Muscle layer of colon (tissue), 2 donors: ENCODE measurements around the gene TCFL5.

ENCODE experiments used
- H3K27ac ChIP-seq: one replicate; pipeline ENCODE4 v1.7.0; 2013; ENCODE audit warnings: low read depth, mild to moderate bottlenecking, low read length, moderate library complexity
- H3K27me3 ChIP-seq, 2 donors: one replicate each; pipeline ENCODE4 v1.7.0; 2013; ENCODE audit warnings: low read length in 2 of 2, mild to moderate bottlenecking in 2 of 2; ENCODE audit not compliant: insufficient read depth in 2 of 2, control insufficient read depth in 1 of 2
- H3K36me3 ChIP-seq: one replicate; pipeline ENCODE4 v1.7.0; 2013; ENCODE audit warnings: mild to moderate bottlenecking, low read length; ENCODE audit not compliant: insufficient read depth
- H3K4me1 ChIP-seq: one replicate; pipeline ENCODE4 v1.7.0; 2013; ENCODE audit warnings: mild to moderate bottlenecking, low read length; ENCODE audit not compliant: insufficient read depth
- H3K4me3 ChIP-seq, 2 donors: one replicate each; pipeline ENCODE4 v1.7.0; 2013; ENCODE audit warnings: low read length in 2 of 2, low read depth in 1 of 2, mild to moderate bottlenecking in 1 of 2, moderate library complexity in 1 of 2
- H3K9ac ChIP-seq: one replicate; pipeline ENCODE4 v1.7.0; 2013; ENCODE audit warnings: low read length
- H3K9me3 ChIP-seq: one replicate; pipeline ENCODE4 v1.7.0; 2013; ENCODE audit warnings: mild to moderate bottlenecking, low read length
- donor health status: abdominal sarcoma.
- donor health status: Adenocarcinoma of cecum.

TCFL5 gene

DNA sequence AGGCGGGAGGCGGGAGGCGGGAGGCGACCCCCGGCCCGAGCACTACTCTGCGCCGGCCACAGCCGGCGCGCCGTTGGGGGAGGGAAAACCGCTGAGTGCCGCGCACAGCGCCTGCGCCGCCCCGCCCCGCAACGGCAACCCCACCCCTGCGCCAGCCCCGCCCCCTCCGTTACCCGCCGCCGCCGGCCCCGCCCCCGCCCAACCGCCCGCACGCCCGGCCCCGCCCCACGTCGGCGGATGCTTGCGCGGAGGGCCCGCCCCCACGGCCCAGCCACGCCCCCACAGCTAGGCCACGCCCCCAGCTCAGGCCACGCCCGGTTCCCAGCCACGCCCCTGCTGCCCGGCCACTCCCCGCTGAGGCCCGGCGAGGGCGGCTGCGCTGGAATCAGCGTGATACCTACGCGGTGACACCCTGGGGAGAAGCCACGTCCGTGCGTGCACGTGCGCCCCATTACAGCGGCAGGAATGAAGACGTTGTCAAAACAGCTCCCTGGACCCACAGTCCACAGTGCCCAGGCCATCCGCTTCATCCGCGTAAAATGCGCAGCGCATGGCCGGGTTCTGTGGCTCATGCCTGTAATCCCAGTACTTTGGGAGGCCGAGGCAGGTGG lies at the start of gene TCFL5:
Gene TCFL5 (minus strand): TSS at position 97 of the 611 bp plus-strand sequence. CDS start 152 bp downstream, outside the sequence.
- H3K9ac ChIP-seq: no peak within 1 kb of the TSS
- peaks cover 15% of the 10 kb centered on the region for H3K4me1 ChIP-seq
- H3K27ac ChIP-seq: no peak within 1 kb of the TSS
- peaks cover 8% of the 10 kb centered on the region for H3K36me3 ChIP-seq
- peak within 1 kb of the TSS in 1 of 2 donors; percentile 41 for H3K4me3 ChIP-seq
- H3K27me3 ChIP-seq: peaks cover 0 to 5% of the 10 kb centered on the region in 2 donors
- H3K9me3 ChIP-seq: no peaks in the 10 kb centered on the region

DNA sequence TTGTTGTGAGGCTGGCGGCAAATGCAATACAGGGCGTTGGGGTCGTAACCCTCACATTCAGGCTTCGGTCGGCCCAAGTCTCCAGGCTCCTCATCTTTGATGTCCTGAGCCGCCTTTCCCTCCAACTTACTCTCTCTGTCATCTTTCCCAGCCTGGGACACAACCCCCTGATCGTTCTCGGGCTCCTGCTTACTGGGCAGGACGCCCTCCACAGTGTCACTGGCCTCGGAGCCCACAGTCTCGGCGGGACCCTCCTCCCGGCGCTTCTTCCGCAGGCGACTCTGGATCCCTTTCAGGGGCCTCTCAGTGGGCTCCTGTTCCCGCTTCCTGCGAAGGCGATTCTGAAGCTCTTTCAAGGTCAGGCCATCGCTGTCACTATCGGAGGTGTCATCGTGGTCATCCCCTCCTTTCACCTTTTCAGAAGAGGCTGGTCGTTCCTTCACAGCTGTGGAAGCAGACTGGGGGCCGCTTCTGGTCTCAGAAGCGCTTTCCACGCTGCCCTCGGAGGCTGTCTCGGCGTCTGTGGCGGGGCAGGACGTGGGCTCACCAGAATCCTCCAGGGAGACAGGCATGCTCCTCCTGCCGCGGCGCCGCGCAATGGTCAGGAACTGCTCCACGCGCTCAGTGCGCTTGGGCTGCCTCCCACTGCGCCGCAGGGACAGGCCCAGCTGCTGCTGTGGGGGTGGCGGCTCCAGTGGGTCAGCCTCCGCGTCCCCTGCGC lies 49.3 kb upstream of the TCFL5 start:
- Histone ChIP-seq H3K27ac (no peak overlapping the region), H3K4me3 (no peak overlapping the region), H3K9me3 (no peaks in the 10 kb centered on the region), H3K4me1 (peaks cover 27% of the 10 kb centered on the region), H3K9ac (no peak overlapping the region), H3K36me3 (peaks cover 70% of the 10 kb centered on the region), H3K27me3 (no peaks in the 10 kb centered on the region)

DNA sequence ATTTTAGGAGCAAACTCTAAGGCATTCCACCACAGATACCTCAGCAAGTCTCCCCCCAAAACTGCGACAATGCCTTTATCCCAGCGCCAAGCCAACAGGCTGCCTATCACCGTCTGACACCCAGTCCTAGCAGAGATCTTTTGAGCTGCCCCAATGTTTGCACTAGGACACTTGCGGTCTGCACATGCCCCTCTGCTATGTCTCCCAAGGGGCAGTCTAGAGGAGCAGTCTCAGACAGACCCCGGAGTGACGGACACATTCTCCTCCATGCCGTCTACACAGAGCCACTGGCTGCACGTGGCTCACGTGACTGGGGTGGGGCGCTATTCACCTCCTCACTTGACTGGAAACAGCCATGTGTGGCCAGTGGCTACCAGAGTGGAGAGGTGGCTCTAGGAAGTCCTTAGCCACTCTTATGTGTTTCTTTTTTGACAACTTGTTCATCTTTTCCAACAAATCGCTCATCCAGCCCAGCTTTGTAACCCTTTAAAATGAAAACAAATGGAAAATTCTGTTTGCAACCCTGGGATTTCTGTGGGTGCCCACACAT lies 48.7 kb upstream of the TCFL5 start:
- peaks cover 20% of the 10 kb centered on the region for H3K4me1 ChIP-seq
- no peak overlapping the region for H3K27ac ChIP-seq
- peaks cover 77% of the 10 kb centered on the region for H3K36me3 ChIP-seq

DNA sequence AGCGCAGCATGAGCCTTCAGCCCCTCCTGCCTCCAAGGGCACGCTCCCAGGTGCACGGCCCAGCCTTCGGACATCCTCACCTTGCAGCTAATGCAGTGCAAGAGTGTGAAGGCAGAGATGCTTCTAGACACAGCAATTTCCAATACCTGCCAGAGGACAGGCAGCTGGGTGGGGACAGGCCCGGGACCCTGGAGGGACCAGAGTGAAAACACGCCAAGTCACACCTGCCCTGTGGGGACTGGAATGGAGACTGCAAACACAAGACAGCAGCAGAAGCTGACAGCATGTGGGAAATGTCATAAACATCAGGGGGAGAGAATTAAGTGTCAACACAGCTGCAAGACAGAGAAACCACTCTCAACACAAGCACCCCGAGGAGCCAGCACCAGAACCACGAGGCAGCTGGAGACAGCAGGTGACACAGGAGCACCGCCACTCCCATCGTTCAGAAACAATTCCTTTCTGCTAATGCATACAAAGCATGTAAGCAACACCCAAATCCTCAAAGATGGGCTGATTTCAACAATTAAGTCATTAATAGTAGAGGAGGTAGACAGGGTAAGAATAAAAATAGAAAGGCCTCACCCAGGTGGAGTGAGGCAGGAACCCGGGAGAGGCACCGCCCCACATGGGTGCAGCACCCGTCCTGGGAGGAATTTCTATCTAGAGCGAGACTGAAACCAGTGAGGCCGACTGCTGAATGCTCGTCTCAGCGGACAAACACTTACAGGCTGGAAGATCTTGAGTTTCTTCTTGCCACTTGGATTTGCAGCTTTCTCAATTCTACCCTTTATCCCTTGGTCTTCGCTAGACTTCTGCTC lies 47.6 kb upstream of the TCFL5 start:
- Histone ChIP-seq H3K4me3 (no peak overlapping the region), H3K36me3 (peaks cover 86% of the 10 kb centered on the region), H3K4me1 (peaks cover 11% of the 10 kb centered on the region), H3K27ac (no peak overlapping the region), H3K9ac (no peak overlapping the region), H3K27me3 (no peaks in the 10 kb centered on the region), H3K9me3 (no peaks in the 10 kb centered on the region)

More for the DNA sequence above, 48.7 kb upstream of the TCFL5 start:
- Histone ChIP-seq H3K9ac (no peak overlapping the region), H3K27me3 (no peaks in the 10 kb centered on the region), H3K9me3 (no peaks in the 10 kb centered on the region), H3K4me3 (no peak overlapping the region)

DNA sequence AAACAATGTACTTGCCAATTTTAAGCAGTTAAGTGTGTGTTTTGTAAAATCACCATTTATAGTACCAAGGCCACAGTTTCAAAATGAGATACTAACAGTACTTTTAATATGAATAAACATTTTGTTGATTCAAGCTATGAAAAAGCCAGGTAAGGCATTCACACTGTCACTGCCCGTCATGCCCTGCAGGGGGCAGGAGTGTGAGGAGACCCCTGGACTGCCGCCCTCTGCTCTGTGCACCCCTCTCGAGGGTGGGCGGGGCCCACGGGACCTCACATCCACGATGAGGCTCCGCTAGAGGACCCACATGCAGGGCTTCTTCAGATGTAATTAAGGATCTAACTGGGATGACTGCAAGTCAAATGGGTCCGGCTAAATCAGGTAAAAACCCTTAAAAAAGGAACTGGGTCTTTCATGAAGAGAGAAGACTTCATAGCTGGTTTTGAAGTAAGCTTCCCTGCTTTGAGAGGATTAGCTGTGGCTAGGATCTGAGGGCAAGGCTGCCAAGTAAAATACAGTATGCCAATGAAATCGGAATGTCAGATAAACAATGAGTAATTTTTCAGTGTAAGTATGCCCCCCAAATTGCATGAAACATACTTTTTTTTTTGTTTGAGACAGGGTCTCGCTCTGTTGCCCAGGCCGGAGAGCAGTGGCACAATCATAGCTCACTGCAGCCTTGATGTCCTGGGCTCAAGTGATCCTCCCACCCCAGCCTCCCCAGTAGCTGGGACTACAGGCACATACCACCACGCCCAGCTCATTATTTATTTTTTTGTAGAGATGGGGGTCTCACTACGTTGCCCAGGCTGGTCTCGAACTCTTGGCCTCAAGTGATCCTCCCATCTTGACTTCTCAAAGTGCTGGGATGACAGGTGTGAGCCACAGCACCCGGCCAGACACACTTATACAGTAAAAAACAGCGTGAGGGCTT lies 46.0 kb upstream of the TCFL5 start:
- Histone ChIP-seq H3K36me3 (peaks cover 94% of the 10 kb centered on the region), H3K27me3 (no peaks in the 10 kb centered on the region), H3K9ac (no peak overlapping the region), H3K9me3 (no peaks in the 10 kb centered on the region), H3K4me1 (no peaks in the 10 kb centered on the region), H3K4me3 (no peak overlapping the region), H3K27ac (no peak overlapping the region)

DNA sequence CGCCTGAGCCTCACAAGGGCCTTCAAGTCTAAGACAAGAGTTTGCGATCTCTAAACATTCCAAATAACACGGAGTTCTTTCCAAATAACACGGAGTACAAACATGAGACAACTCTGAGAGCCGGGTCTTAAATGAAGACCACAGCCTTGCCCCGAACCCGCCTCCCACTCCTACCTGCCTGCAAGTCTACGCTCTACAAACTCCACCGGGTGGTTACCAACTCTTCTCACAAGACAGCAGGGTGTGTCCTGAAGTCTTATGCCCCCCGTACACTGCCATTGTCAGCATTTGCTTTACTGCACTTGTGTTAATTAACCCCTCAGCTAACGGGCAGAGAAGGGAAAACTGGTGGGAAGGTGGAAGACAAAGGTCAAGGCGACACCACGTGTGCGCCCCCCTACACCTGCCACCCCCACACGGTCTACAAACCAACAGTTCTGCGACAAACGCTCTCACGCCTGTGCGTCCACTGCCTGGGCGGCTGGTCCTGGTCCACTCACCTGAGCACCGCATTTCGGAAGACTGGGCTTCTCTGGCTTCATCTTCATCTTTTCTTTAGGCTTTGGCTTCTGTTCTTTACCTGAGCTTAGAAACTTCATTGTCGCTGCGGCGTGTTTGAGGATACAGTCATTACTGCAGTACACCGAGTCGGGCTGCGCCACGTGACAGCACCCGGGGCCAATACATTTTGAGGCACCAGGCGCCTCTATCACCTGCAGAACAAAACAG lies 45.2 kb upstream of the TCFL5 start:
- H3K4me1 ChIP-seq: no peaks in the 10 kb centered on the region
- no peaks in the 10 kb centered on the region for H3K27me3 ChIP-seq
- H3K9me3 ChIP-seq: no peaks in the 10 kb centered on the region
- H3K27ac ChIP-seq: no peak overlapping the region
- peaks cover 98% of the 10 kb centered on the region for H3K36me3 ChIP-seq
- H3K9ac ChIP-seq: no peak overlapping the region
- no peak overlapping the region for H3K4me3 ChIP-seq

DNA sequence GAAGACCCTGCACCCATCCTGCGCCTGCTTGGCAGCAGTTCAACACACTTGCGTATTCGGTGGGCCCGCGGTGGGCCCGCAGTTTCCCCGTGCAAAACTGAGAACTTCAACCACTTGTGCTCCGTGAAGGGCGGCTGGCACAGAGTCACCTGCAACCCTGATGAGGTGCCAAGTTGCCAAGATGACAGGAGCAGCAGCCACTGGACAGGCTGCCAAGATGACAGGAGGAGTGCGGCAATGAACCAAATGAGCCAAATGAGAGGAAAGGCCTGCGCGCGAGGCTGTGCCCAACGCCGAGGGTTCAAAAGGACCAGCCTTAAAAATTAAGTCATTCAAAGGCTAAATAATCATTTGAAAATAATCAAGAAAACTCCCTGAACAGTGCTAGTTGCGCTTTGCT lies 44.6 kb upstream of the TCFL5 start:
- Histone ChIP-seq H3K9ac (no peak overlapping the region), H3K9me3 (no peaks in the 10 kb centered on the region), H3K27ac (no peak overlapping the region)

DNA sequence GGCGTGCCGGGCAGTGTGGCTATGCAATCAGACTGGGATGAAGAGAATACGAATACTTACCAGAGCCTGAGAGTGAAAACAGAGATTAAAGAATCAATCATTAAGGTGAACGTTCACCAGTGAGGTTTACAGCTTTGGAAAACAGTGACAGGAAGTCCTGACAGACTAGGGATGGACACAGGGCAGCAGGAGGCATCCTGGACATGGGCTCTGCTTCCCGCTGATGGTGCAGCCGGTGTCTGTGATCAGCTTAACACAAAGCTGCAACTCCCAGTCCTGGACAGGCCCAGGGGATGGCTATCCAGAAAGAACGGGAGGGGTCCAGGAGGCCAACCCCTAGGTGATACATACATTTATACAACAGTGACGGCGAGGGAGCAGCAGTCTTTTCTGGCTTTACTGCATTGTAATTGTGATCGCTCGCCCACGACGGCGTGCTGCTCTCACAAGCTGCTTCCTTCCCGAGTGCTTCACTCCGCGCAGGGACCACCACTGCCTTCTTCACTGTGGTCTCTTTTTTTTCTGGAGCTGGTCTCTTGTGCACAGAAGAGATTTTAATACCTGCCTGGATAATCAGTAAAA lies 44.0 kb upstream of the TCFL5 start:
- H3K4me3 ChIP-seq: no peak overlapping the region
- H3K9me3 ChIP-seq: no peaks in the 10 kb centered on the region
- peaks cover 1% of the 10 kb centered on the region for H3K4me1 ChIP-seq
- no peaks in the 10 kb centered on the region for H3K27me3 ChIP-seq
- H3K27ac ChIP-seq: no peak overlapping the region
- no peak overlapping the region for H3K9ac ChIP-seq
- peaks cover 95% of the 10 kb centered on the region for H3K36me3 ChIP-seq

More for the DNA sequence above, 44.6 kb upstream of the TCFL5 start:
- Histone ChIP-seq H3K4me1 (no peaks in the 10 kb centered on the region), H3K27me3 (no peaks in the 10 kb centered on the region), H3K36me3 (peaks cover 98% of the 10 kb centered on the region), H3K4me3 (no peak overlapping the region)

DNA sequence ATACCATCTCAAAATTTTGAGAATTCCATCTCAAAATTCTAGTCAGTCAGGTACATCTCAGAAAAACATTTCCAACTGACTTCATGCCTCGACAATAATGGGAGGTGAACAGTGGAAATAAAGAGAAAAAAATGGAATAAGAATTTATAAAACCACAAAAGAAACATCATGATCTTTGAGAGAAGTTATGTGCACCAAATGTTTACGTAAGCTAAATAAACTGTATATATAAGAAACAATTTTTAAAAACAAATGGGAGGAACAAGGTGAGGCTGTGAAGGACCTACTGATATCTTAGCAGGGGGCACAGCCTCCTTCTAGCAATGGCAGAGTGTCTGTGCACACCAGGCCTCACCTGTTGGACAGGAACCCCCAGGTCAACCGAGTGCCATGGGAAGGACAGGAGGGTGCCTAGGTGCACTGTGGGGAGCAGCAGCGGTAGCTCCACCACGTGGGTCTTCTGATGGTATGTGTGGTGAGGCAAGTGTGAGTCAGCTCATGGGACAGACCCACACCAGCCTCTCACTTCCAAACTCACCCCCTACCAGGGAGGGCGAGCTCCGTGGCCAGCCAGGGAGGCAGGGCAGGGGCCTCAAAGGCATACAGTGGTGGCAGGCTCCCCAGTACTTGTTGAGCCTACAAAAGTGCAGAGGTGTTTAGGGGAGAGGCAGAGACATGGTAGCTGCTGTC lies 41.4 kb upstream of the TCFL5 start:
- Histone ChIP-seq H3K27me3 (no peaks in the 10 kb centered on the region), H3K27ac (no peak overlapping the region), H3K4me3 (no peak overlapping the region), H3K9me3 (no peaks in the 10 kb centered on the region), H3K36me3 (peaks cover 70% of the 10 kb centered on the region), H3K4me1 (peaks cover 27% of the 10 kb centered on the region), H3K9ac (no peak overlapping the region)
